CD4-positive, alpha-beta memory T cell (primary cell): ENCODE data around the gene ANK2. TPM values are rescaled to one million over a fixed set of nuclear protein-coding genes. Genes with fewer than 3 reads are reported as not detected.
"Not testable (repeated sequence)": the region's sequence is repeated elsewhere in the genome, so short reads cannot be mapped to it uniquely, and the experiment has no call there.

Experiments
- CTCF ChIA-PET: fragments of 350-600 bp; sonication (Branson Sonifier 250); formaldehyde crosslinking; loops from one replicate; lab custom pipeline; 2021; ENCODE audit warnings: inconsistent platforms; ENCODE audit not compliant: partially characterized antibody; lab: Charles Lee
- POLR2A ChIA-PET: fragments of 350-600 bp; sonication (Branson Sonifier 250); formaldehyde crosslinking; loops from one replicate; lab custom pipeline; 2021; ENCODE audit not compliant: partially characterized antibody; lab: Charles Lee
- DNase-seq, 5 donors: peaks; one replicate each; pipeline versions ENCODE4 v3.0.0 to v3.0.0-alpha.2; 2020 to 2022; ENCODE audit warnings: mixed read lengths in 1 of 5
- H3K27ac ChIP-seq: one replicate; pipeline ENCODE4 v1.7.0; 2013; ENCODE audit warnings: low read depth, low read length
- H3K27me3 ChIP-seq: 2 replicates; pipeline ENCODE4 v1.7.0; 2013; ENCODE audit warnings: mild to moderate bottlenecking, low read length, moderate library complexity; ENCODE audit not compliant: insufficient read depth
- H3K36me3 ChIP-seq: 2 replicates; pipeline ENCODE4 v1.7.0; 2013; ENCODE audit warnings: mild to moderate bottlenecking, low read length, moderate library complexity; ENCODE audit not compliant: insufficient read depth
- H3K4me1 ChIP-seq: 2 replicates; pipeline ENCODE4 v1.7.0; 2013; ENCODE audit warnings: mild to moderate bottlenecking, low read length, moderate library complexity; ENCODE audit not compliant: insufficient read depth
- H3K4me3 ChIP-seq, 2 donors: one replicate each; pipeline ENCODE4 v1.7.0; 2013; ENCODE audit warnings: low read length in 2 of 2, mild to moderate bottlenecking in 1 of 2
- H3K9me3 ChIP-seq, 2 donors: one replicate each; pipeline ENCODE4 v1.7.0; 2013; ENCODE audit warnings: low read length in 2 of 2, control low read depth in 1 of 2; ENCODE audit not compliant: control insufficient read depth in 1 of 2
- H3K27ac Mint-ChIP-seq, 7 donors: one replicate each; pipeline ENCODE4 v1.8.0; 2020 to 2021; ENCODE audit warnings: mixed read lengths in 7 of 7, mild to moderate bottlenecking in 6 of 7, inconsistent platforms in 3 of 7, moderate library complexity in 3 of 7
- H3K27me3 Mint-ChIP-seq, 2 donors: one replicate each; pipeline ENCODE4 v1.8.0; 2020 to 2021; ENCODE audit warnings: mixed read lengths in 2 of 2
- H3K36me3 Mint-ChIP-seq, 2 donors: one replicate each; pipeline ENCODE4 v1.8.0; 2020 to 2021; ENCODE audit warnings: mixed read lengths in 2 of 2, inconsistent platforms in 1 of 2, mild to moderate bottlenecking in 1 of 2
- H3K4me1 Mint-ChIP-seq, 4 donors: one replicate each; pipeline ENCODE4 v1.8.0; 2020 to 2021; ENCODE audit warnings: mixed read lengths in 4 of 4, mild to moderate bottlenecking in 1 of 4
- H3K4me3 Mint-ChIP-seq, 8 donors: one replicate each; pipeline ENCODE4 v1.8.0; 2020 to 2021; ENCODE audit warnings: mixed read lengths in 8 of 8, mild to moderate bottlenecking in 7 of 8, moderate library complexity in 6 of 8, inconsistent platforms in 3 of 8
- H3K9me3 Mint-ChIP-seq, 8 donors: one replicate each; pipeline ENCODE4 v1.8.0; 2020 to 2021; ENCODE audit warnings: mixed read lengths in 8 of 8, mild to moderate bottlenecking in 5 of 8, inconsistent platforms in 3 of 8, moderate library complexity in 1 of 8
- intact Hi-C: fragments of 100-400 bp; cut with micrococcal nuclease; formaldehyde crosslinking; loops from one replicate; pipeline ENCODE4 v1.15.1; 2023
- polyA plus RNA-seq, 2 donors: library from polyadenylated mRNA; unstranded; fragments of 300-500 nt; fragmentation: Illumina TruSeq; gene quantifications; one replicate each; pipeline ENCODE4 v1.2.3, GENCODE V29; 2021
- total RNA-seq, 2 experiments: library from RNA; stranded (reverse); gene quantifications; one replicate each; pipeline ENCODE4 v1.2.3, GENCODE V29; 2021

Gene ANK2
- total and polyA plus RNA-seq, 4 experiments from 2014 or later: not detected

- H3K9me3 Mint-ChIP-seq: peaks cover 0 to 2% (median 0%) of the 10 kb centered on the region in 8 donors
- no peak overlapping the region for H3K27ac Mint-ChIP-seq
- H3K4me1 ChIP-seq: no peaks in the 10 kb centered on the region
- H3K9me3 ChIP-seq: no peaks in the 10 kb centered on the region
- no peak overlapping the region for H3K27ac ChIP-seq
- no peaks in the 10 kb centered on the region for H3K36me3 ChIP-seq
- CTCF ChIA-PET: interaction anchor here (1.2 kb wide), 1 partner anchor 9 kb away, joined by 4 read pairs; no protein-coding TSS in a partner anchor
- intact Hi-C loops: no loop called here
- H3K36me3 Mint-ChIP-seq: no peaks in the 10 kb centered on the region
- H3K4me3 Mint-ChIP-seq: no peak overlapping the region
- no peaks in the 10 kb centered on the region for H3K4me1 Mint-ChIP-seq
- no peak for DNase-seq
- no peaks in the 10 kb centered on the region for H3K27me3 ChIP-seq
- H3K4me3 ChIP-seq: no peak overlapping the region
- POLR2A ChIA-PET: no interaction called here
- H3K27me3 Mint-ChIP-seq: peaks cover 3 to 4% of the 10 kb centered on the region in 2 donors
Measured at GRCh38 chr4:113173793-113174264, 124.4 kb downstream of the ANK2 start.

GRCh38 chr4:113179091-113179490 lies 129.6 kb downstream of the ANK2 start:
- H3K4me3 Mint-ChIP-seq: no peak overlapping the region
- H3K36me3 ChIP-seq: no peaks in the 10 kb centered on the region
- H3K4me1 ChIP-seq: no peaks in the 10 kb centered on the region
- no peaks in the 10 kb centered on the region for H3K36me3 Mint-ChIP-seq
- POLR2A ChIA-PET: no interaction called here
- no peaks in the 10 kb centered on the region for H3K9me3 ChIP-seq
- H3K4me3 ChIP-seq: no peak overlapping the region
- no peak overlapping the region for H3K27ac ChIP-seq
- intact Hi-C loops: no loop called here
- CTCF ChIA-PET: no interaction called here
- H3K27me3 ChIP-seq: no peaks in the 10 kb centered on the region
- H3K27me3 Mint-ChIP-seq: peaks cover 3 to 4% of the 10 kb centered on the region in 2 donors
- H3K9me3 Mint-ChIP-seq: peaks cover 0 to 2% (median 0%) of the 10 kb centered on the region in 8 donors
- no peak for DNase-seq
- H3K27ac Mint-ChIP-seq: no peak overlapping the region
- H3K4me1 Mint-ChIP-seq: no peaks in the 10 kb centered on the region

- no peaks in the 10 kb centered on the region for H3K36me3 Mint-ChIP-seq
- H3K27ac Mint-ChIP-seq: no peak overlapping the region
- Histone ChIP-seq H3K27ac (no peak overlapping the region), H3K4me1 (no peaks in the 10 kb centered on the region), H3K4me3 (no peak overlapping the region), H3K9me3 (no peaks in the 10 kb centered on the region), H3K27me3 (no peaks in the 10 kb centered on the region), H3K36me3 (no peaks in the 10 kb centered on the region)
- peaks cover 0 to 2% (median 0%) of the 10 kb centered on the region in 8 donors for H3K9me3 Mint-ChIP-seq
- intact Hi-C loops: no loop called here
- CTCF ChIA-PET: no interaction called here
- H3K4me3 Mint-ChIP-seq: no peak overlapping the region
- DNase-seq: no peak
- H3K27me3 Mint-ChIP-seq: peaks cover 3 to 4% of the 10 kb centered on the region in 2 donors
- no peaks in the 10 kb centered on the region for H3K4me1 Mint-ChIP-seq
- POLR2A ChIA-PET: no interaction called here
Measured at GRCh38 chr4:113179996-113180395, 130.5 kb downstream of the ANK2 start.

GRCh38 chr4:113181289-113182007 lies 132.0 kb downstream of the ANK2 start:
- Mint-ChIP-seq H3K9me3 (peaks cover 0 to 2% (median 0%) of the 10 kb centered on the region in 8 donors), H3K4me1 (no peaks in the 10 kb centered on the region), H3K36me3 (no peaks in the 10 kb centered on the region), H3K27me3 (peaks cover 0 to 4% of the 10 kb centered on the region in 2 donors), H3K27ac (no peak overlapping the region), H3K4me3 (no peak overlapping the region)
- H3K9me3 ChIP-seq: no peaks in the 10 kb centered on the region
- DNase-seq: no peak
- H3K27me3 ChIP-seq: no peaks in the 10 kb centered on the region
- H3K36me3 ChIP-seq: no peaks in the 10 kb centered on the region
- ChIA-PET CTCF (no interaction called here), POLR2A (no interaction called here)
- no peak overlapping the region for H3K4me3 ChIP-seq
- H3K27ac ChIP-seq: no peak overlapping the region
- no peaks in the 10 kb centered on the region for H3K4me1 ChIP-seq
- intact Hi-C loops: no loop called here

GRCh38 chr4:113183032-113183605 lies 133.7 kb downstream of the ANK2 start:
- no peaks in the 10 kb centered on the region for H3K27me3 ChIP-seq
- no peak overlapping the region for H3K4me3 ChIP-seq
- Mint-ChIP-seq H3K4me3 (no peak overlapping the region), H3K27ac (no peak overlapping the region), H3K9me3 (no peaks in the 10 kb centered on the region), H3K27me3 (peaks cover 0 to 2% of the 10 kb centered on the region in 2 donors), H3K4me1 (no peaks in the 10 kb centered on the region), H3K36me3 (no peaks in the 10 kb centered on the region)
- H3K9me3 ChIP-seq: no peaks in the 10 kb centered on the region
- H3K4me1 ChIP-seq: no peaks in the 10 kb centered on the region
- H3K36me3 ChIP-seq: no peaks in the 10 kb centered on the region
- ChIA-PET POLR2A (no interaction called here), CTCF (interaction anchor here (0.5 to 1.9 kb wide), 3 partner anchors 9 to 24 kb away, joined by 3 to 4 read pairs (median 3); no protein-coding TSS in a partner anchor)
- intact Hi-C loops: no loop called here
- DNase-seq: no peak
- no peak overlapping the region for H3K27ac ChIP-seq

- H3K4me3 ChIP-seq, H3K36me3 Mint-ChIP-seq, DNase-seq, POLR2A ChIA-PET, H3K27me3 Mint-ChIP-seq, H3K27ac Mint-ChIP-seq, H3K9me3 ChIP-seq, H3K4me1 ChIP-seq, intact Hi-C loops, H3K4me1 Mint-ChIP-seq, H3K9me3 Mint-ChIP-seq, H3K27ac ChIP-seq, H3K4me3 Mint-ChIP-seq, H3K36me3 ChIP-seq, CTCF ChIA-PET, H3K27me3 ChIP-seq: not testable (repeated sequence)
Measured at GRCh38 chr4:113186220-113186619, 136.8 kb downstream of the ANK2 start.

GRCh38 chr4:113186913-113187312 lies 137.5 kb downstream of the ANK2 start:
- Mint-ChIP-seq H3K27me3 (peaks cover 0 to 2% of the 10 kb centered on the region in 2 donors), H3K27ac (no peak overlapping the region), H3K36me3 (no peaks in the 10 kb centered on the region), H3K4me1 (no peaks in the 10 kb centered on the region), H3K9me3 (no peaks in the 10 kb centered on the region), H3K4me3 (no peak overlapping the region)
- DNase-seq: no peak
- CTCF ChIA-PET: no interaction called here
- H3K27me3 ChIP-seq: no peaks in the 10 kb centered on the region
- no peaks in the 10 kb centered on the region for H3K4me1 ChIP-seq
- no peak overlapping the region for H3K4me3 ChIP-seq
- intact Hi-C loops: no loop called here
- POLR2A ChIA-PET: no interaction called here
- H3K36me3 ChIP-seq: no peaks in the 10 kb centered on the region
- no peak overlapping the region for H3K27ac ChIP-seq
- H3K9me3 ChIP-seq: no peaks in the 10 kb centered on the region
